CD4-positive, alpha-beta T cell treated with Interleukin-15 for 4 hours (primary cell): Measurements from ENCODE around the gene UHRF1.
"Not testable (repeated sequence)": the region's sequence is repeated elsewhere in the genome, so short reads cannot be mapped to it uniquely, and the experiment has no call there.

Experiments
- DNase-seq: peaks from one replicate; pipeline ENCODE4 v3.0.0-alpha.2; 2020; ENCODE audit warnings: low spot score

UHRF1 gene

GRCh38 chr19:4971816-4972495 is 62.7 kb downstream of the UHRF1 start:
- no peak for DNase-seq

- DNase-seq, result no peak
These were observed 63.4 kb downstream of the UHRF1 start for GRCh38 chr19:4972509-4973230.

GRCh38 chr19:4974880-4975469 is 65.7 kb downstream of the UHRF1 start:
- DNase-seq, result no peak

GRCh38 chr19:4975601-4976000 is 66.3 kb downstream of the UHRF1 start:
- not testable (repeated sequence) for DNase-seq

- DNase-seq, result no peak
These were observed 67.3 kb downstream of the UHRF1 start for GRCh38 chr19:4976401-4977298.

GRCh38 chr19:4977299-4978174 is 68.2 kb downstream of the UHRF1 start:
- DNase-seq, result no peak

GRCh38 chr19:4979211-4979807 is 70.0 kb downstream of the UHRF1 start:
- no peak for DNase-seq

GRCh38 chr19:4980067-4980466 is 70.8 kb downstream of the UHRF1 start:
- DNase-seq, result no peak

- DNase-seq, result no peak
These were observed 71.8 kb downstream of the UHRF1 start for GRCh38 chr19:4980838-4981680.

- DNase-seq, result no peak
These were observed 72.3 kb downstream of the UHRF1 start for GRCh38 chr19:4981681-4981958.

GRCh38 chr19:4983346-4984105 is 74.2 kb downstream of the UHRF1 start:
- DNase-seq, result no peak

- no peak for DNase-seq
These were observed 74.7 kb downstream of the UHRF1 start for GRCh38 chr19:4984106-4984380.

GRCh38 chr19:4984438-4984990 is 75.2 kb downstream of the UHRF1 start:
- no peak for DNase-seq

- no peak for DNase-seq
These were observed 76.3 kb downstream of the UHRF1 start for GRCh38 chr19:4985551-4985991.

- no peak for DNase-seq
These were observed 76.8 kb downstream of the UHRF1 start for GRCh38 chr19:4986056-4986455.

GRCh38 chr19:4986471-4986891 is 77.2 kb downstream of the UHRF1 start:
- DNase-seq, result no peak

GRCh38 chr19:4987256-4987655 is 78.0 kb downstream of the UHRF1 start:
- DNase-seq, result no peak

- DNase-seq, result no peak
These were observed 78.5 kb downstream of the UHRF1 start for GRCh38 chr19:4987692-4988370.
